ENCODE data around the gene IQSEC3.

- TF ChIP-seq POLR2A (IDR thresholded peaks at IDR 0.05) (no peak), CTCF (IDR thresholded peaks at IDR 0.05) (no peak)
Observed at GRCh38 chr12:172732-173161, 106.2 kb downstream of the IQSEC3 start.

Data from heart left ventricle (tissue), 13 donors.